ENCODE results near the gene TRMT2B.

DNA sequence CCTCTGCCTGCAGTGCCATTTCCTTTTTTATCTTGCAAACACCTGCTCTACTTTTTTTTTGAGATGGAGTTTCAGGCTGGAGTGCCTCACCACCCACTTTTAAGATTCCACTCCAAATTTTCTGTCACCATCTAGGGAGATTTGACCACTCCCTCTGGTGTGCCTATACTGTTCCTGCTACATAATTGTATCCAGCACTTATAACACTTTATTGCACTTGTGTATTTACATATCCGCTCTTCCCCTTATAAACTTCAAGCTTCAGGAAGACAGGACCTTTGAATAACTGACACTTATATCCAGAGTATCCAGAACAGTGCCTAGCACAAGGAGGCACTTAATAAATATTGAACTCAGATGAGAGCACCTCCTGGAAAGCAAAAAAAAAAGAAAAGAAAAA is 39.9 kb upstream of the TRMT2B start:
- TF ChIP-seq, protein P1, sequence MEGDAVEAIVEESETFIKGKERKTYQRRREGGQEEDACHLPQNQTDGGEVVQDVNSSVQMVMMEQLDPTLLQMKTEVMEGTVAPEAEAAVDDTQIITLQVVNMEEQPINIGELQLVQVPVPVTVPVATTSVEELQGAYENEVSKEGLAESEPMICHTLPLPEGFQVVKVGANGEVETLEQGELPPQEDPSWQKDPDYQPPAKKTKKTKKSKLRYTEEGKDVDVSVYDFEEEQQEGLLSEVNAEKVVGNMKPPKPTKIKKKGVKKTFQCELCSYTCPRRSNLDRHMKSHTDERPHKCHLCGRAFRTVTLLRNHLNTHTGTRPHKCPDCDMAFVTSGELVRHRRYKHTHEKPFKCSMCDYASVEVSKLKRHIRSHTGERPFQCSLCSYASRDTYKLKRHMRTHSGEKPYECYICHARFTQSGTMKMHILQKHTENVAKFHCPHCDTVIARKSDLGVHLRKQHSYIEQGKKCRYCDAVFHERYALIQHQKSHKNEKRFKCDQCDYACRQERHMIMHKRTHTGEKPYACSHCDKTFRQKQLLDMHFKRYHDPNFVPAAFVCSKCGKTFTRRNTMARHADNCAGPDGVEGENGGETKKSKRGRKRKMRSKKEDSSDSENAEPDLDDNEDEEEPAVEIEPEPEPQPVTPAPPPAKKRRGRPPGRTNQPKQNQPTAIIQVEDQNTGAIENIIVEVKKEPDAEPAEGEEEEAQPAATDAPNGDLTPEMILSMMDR (IDR thresholded peaks at IDR 0.05) = no peak
- TF ChIP-seq POLR2A (IDR thresholded peaks at IDR 0.05; ENCODE audit: low read depth) = no peak
- no peak for TF ChIP-seq POLR2AphosphoS5 (IDR thresholded peaks at IDR 0.05)
- no peak for TF ChIP-seq EP300 (IDR thresholded peaks at IDR 0.05)

All from esophagus muscularis mucosa (tissue), 4 donors.